Ishikawa (cell line): ENCODE measurements around the gene BRD9.

Source experiments
- CEBPB ChIP-seq: IDR thresholded peaks from 2 replicates; pipeline ENCODE4 v1.6.1; 2012
- CREB1 ChIP-seq: IDR thresholded peaks from 2 replicates; pipeline ENCODE4 v1.6.1; 2012; ENCODE audit warnings: low read depth
- EGR1 ChIP-seq: IDR thresholded peaks from 2 replicates; pipeline ENCODE4 v1.6.1; 2012
- EP300 ChIP-seq: IDR thresholded peaks from 2 replicates; pipeline ENCODE4 v1.6.1; 2012; ENCODE audit warnings: borderline replicate concordance
- FOXM1 ChIP-seq: IDR thresholded peaks from 2 replicates; pipeline ENCODE4 v1.6.1; 2012; ENCODE audit warnings: low read depth, borderline replicate concordance
- MAX ChIP-seq: IDR thresholded peaks from 2 replicates; pipeline ENCODE4 v1.6.1; 2012
- NFIC ChIP-seq: IDR thresholded peaks from 2 replicates; pipeline ENCODE4 v1.6.1; 2012
- RAD21 ChIP-seq: IDR thresholded peaks from 2 replicates; pipeline ENCODE4 v1.6.1; 2012; ENCODE audit warnings: low read depth
- REST ChIP-seq: IDR thresholded peaks from 2 replicates; pipeline ENCODE4 v1.6.1; 2012; ENCODE audit warnings: low read depth, mild to moderate bottlenecking
- TAF1 ChIP-seq: IDR thresholded peaks from 2 replicates; pipeline ENCODE4 v1.6.1; 2012; ENCODE audit warnings: low read depth, mild to moderate bottlenecking
- TCF12 ChIP-seq: IDR thresholded peaks from 2 replicates; pipeline ENCODE4 v1.6.1; 2012; ENCODE audit warnings: low read depth
- TEAD4 ChIP-seq: IDR thresholded peaks from 2 replicates; pipeline ENCODE4 v1.6.1; 2012
- USF1 ChIP-seq: IDR thresholded peaks from 2 replicates; pipeline ENCODE4 v1.6.1; 2012
- YY1 ChIP-seq: IDR thresholded peaks from 2 replicates; pipeline ENCODE4 v1.6.1; 2012; ENCODE audit warnings: low read depth
- ZBTB7A ChIP-seq: IDR thresholded peaks from 2 replicates; pipeline ENCODE4 v1.6.1; 2012; ENCODE audit warnings: low read depth

BRD9 gene

GRCh38 chr5:909086-909485, 16.5 kb upstream of the BRD9 start:
- TF ChIP-seq RAD21: no peak
- no peak for TF ChIP-seq USF1

GRCh38 chr5:908172-908571, 15.6 kb upstream of the BRD9 start:
- TF ChIP-seq TAF1 (no peak), TCF12 (no peak), EGR1 (no peak), NFIC (no peak), TEAD4 (no peak), REST (no peak), CEBPB (no peak), FOXM1 (no peak), ZBTB7A (no peak), YY1 (no peak), RAD21 (no peak), EP300 (no peak), USF1 (no peak), CREB1 (no peak), MAX (no peak)

GRCh38 chr5:907366-907910, 14.8 kb upstream of the BRD9 start:
- TF ChIP-seq CEBPB (no peak), ZBTB7A (no peak), EP300 (no peak), TAF1 (no peak), USF1 (no peak), YY1 (no peak), RAD21 (no peak), TCF12 (no peak), REST (no peak), MAX (no peak)

GRCh38 chr5:905139-905642, 12.6 kb upstream of the BRD9 start:
- TF ChIP-seq REST (no peak), TCF12 (no peak), CEBPB (no peak), YY1 (no peak), CREB1 (no peak), TAF1 (no peak), ZBTB7A (no peak), MAX (no peak), EGR1 (no peak), TEAD4 (no peak), USF1 (no peak), EP300 (no peak), NFIC (no peak)
